Measurements from ENCODE around the gene E4F1.

DNA sequence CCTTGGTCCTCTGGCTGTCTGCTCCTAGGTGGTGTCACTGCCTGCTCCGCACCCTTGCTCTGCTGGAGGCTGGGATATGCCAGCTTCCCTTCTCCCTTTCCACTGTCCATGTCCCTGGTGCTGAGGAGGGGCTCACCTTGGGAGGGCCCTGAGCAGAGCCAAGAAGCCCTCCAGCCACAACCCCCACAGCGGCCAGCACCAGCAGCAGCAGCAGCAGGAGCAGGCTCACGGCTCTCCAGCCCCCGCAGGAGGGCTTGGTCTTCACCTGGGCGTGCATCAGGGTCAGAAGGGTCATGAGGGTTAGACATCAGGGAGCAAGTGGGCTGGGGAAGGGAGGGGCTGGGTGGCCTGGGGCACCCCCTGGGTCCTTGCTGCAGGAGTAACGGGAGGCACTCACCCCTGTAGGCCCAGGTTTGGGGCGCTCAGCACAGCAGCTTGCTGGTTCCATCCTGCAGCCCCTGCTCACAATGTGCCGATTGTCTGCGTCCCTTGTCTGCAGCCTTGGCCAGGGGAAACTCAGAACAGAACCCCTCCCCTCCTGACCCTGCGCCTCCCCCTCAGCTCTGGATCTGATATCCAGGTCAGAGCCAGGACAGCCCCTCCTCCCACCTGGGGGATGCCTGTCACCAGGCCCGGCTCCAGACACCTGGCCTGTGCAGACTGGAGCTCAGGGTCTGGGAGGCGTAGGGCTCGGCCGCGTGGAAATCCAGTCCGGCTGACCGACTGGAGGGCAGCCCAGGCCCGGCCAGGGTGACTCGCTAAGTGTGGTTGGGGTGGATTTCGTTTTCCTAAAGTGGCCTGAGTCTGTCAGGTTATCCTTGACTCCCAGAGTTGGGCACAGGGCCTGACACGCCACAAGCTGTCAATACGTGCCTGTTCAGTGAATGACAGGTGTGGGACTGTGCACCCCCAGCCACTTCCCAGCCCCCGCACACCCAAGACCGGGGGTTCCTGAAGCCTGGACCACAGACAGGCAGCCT is 12.7 kb upstream of the E4F1 start, which contains the start of gene BRICD5:
- TF ChIP-seq, protein P1, sequence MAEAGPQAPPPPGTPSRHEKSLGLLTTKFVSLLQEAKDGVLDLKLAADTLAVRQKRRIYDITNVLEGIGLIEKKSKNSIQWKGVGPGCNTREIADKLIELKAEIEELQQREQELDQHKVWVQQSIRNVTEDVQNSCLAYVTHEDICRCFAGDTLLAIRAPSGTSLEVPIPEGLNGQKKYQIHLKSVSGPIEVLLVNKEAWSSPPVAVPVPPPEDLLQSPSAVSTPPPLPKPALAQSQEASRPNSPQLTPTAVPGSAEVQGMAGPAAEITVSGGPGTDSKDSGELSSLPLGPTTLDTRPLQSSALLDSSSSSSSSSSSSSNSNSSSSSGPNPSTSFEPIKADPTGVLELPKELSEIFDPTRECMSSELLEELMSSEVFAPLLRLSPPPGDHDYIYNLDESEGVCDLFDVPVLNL (CRISPR knock-in tag; IDR thresholded peaks at IDR 0.05; ENCODE audit: borderline replicate concordance, low read depth): no peak; the same call in 1 of the 2 replicates
- TF ChIP-seq, protein P2, sequence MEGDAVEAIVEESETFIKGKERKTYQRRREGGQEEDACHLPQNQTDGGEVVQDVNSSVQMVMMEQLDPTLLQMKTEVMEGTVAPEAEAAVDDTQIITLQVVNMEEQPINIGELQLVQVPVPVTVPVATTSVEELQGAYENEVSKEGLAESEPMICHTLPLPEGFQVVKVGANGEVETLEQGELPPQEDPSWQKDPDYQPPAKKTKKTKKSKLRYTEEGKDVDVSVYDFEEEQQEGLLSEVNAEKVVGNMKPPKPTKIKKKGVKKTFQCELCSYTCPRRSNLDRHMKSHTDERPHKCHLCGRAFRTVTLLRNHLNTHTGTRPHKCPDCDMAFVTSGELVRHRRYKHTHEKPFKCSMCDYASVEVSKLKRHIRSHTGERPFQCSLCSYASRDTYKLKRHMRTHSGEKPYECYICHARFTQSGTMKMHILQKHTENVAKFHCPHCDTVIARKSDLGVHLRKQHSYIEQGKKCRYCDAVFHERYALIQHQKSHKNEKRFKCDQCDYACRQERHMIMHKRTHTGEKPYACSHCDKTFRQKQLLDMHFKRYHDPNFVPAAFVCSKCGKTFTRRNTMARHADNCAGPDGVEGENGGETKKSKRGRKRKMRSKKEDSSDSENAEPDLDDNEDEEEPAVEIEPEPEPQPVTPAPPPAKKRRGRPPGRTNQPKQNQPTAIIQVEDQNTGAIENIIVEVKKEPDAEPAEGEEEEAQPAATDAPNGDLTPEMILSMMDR (IDR thresholded peaks at IDR 0.05): no peak
